Transverse colon (tissue), 4 donors: ENCODE results near the gene DGKH. TPM values are rescaled to one million over a fixed set of nuclear protein-coding genes. Genes with fewer than 3 reads are reported as not detected.

Experiments
- DNase-seq: peaks from one replicate; pipeline ENCODE4 v3.0.0-alpha.2; 2019
- H3K27ac ChIP-seq, 4 donors: fragments of 200-600 bp; sonication (generic); 2 replicates each; pipeline ENCODE4 v1.5.1; 2016 to 2018; ENCODE audit warnings: inconsistent platforms in 4 of 4
- H3K27me3 ChIP-seq: fragments of 200-600 bp; sonication (generic); 2 replicates; pipeline ENCODE4 v1.5.1; 2017; ENCODE audit warnings: inconsistent platforms
- H3K36me3 ChIP-seq, 4 donors: fragments of 200-600 bp; sonication (generic); 2 replicates each; pipeline ENCODE4 v1.5.1; 2017 to 2019; ENCODE audit warnings: inconsistent platforms in 4 of 4
- H3K4me1 ChIP-seq, 4 donors: fragments of 200-600 bp; sonication (generic); 2 replicates each; pipeline ENCODE4 v1.5.1; 2017 to 2020; ENCODE audit warnings: inconsistent platforms in 4 of 4
- H3K4me3 ChIP-seq, 4 donors: fragments of 200-600 bp; sonication (generic); 1 replicate in 1 of 4; 2 replicates in 3 of 4; pipeline versions ENCODE4 v1.5.1 to v1.6.1; 2017 to 2019; ENCODE audit warnings: inconsistent platforms in 4 of 4
- H3K9me3 ChIP-seq, 2 donors: fragments of 200-600 bp; sonication (generic); 2 replicates each; pipeline ENCODE4 v1.5.1; 2017 to 2019; ENCODE audit warnings: inconsistent platforms in 2 of 2
- EP300 ChIP-seq: sonication (generic); formaldehyde crosslinking; IDR thresholded peaks from one replicate; pipeline ENCODE4 v1.6.1; 2017; ENCODE audit warnings: antibody characterized with exemption, low read depth
- POLR2A ChIP-seq: fragments of 450-650 bp; IDR thresholded peaks from one replicate; pipeline ENCODE4 v1.6.1; 2016; ENCODE audit warnings: antibody characterized with exemption, mild to moderate bottlenecking, moderate library complexity
- POLR2AphosphoS5 ChIP-seq, 3 donors: sonication (generic); formaldehyde crosslinking; IDR thresholded peaks; one replicate each; pipeline ENCODE4 v1.6.1; 2016; ENCODE audit warnings: antibody characterized with exemption in 3 of 3
- WGBS, 2 donors: methylation state at CpG; one replicate each; pipeline ENCODE4 v1.1.5; 2018; ENCODE audit warnings: low coverage in 1 of 2; 5-methylcytosine and 5-hydroxymethylcytosine counted together
- in situ Hi-C, 4 donors: fragments of 200-750 bp; cut with MboI; loops; one replicate each; pipeline versions ENCODE4 v1.15.0 to v1.15.1; 2017; ENCODE audit warnings: low sequenced_read_pairs in 3 of 4, low pct_ligation_motif_present in 1 of 4, low pct_unique_long_range_greater_than_20kb in 1 of 4
- intact Hi-C: fragments of 100-400 bp; cut with DNase I; formaldehyde crosslinking; loops from one replicate; pipeline ENCODE4 v1.15.1; 2023; ENCODE audit warnings: low total_unique reads
- total RNA-seq, 4 donors: library from RNA; depleted of rRNA; stranded (reverse); fragments of >200 nt; gene quantifications; one replicate each; pipeline ENCODE4 v1.1.0, GENCODE V29; 2016
- TF ChIP-seq, protein P1 (sequence below), 5 experiments: fragments of 200-600 bp in 3 of 5; fragments of 450-650 bp in 2 of 5; sonication (generic) in 3 of 5; IDR thresholded peaks; 1 replicate in 2 of 5; 2 replicates in 3 of 5; pipeline ENCODE4 v1.5.1; 2016 to 2017; ENCODE audit warnings: antibody characterized with exemption in 5 of 5, inconsistent platforms in 3 of 5, mild to moderate bottlenecking in 2 of 5, moderate library complexity in 1 of 5

DGKH gene
- total RNA-seq, 4 donors from 2014 or later, result 19.4 to 35.6 (median 25.0) TPM

DNA sequence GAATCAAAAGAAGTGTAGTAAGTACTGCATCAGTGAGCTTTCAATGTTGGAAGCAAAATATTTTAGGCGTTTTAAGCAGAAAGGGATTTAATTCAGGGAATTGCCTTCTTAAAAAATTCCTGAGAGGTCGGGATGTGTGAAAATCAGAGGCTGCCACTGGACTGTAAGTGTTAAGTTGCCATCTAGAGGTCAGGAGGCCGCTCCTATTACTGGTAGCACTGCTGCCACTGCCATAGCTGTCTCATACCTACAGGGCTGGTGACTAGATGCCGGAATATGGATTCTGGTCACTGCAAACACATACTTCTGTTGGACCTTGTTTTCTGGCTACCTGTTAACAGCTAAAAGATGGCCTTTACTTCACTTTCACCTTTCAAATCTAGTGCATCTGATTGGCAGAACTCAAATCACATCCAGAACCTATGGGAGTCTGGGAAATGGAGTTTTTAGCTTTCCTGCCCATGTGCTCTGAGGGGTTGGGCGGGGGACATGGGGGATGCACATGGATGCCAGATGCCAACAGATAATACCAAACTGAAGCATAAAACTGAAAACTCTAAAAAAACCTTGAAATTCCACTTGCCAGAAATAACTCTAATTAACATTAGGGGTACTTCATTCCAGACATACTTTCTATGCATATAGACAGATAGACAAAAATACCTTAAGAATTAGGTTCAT lies 29.8 kb downstream of the DGKH start:
- in situ Hi-C loops (no loop called here), intact Hi-C loops (no loop called here)
- H3K9me3 ChIP-seq, result no peaks in the 10 kb centered on the region
- H3K27ac ChIP-seq, result no peak overlapping the region
- no peaks in the 10 kb centered on the region for H3K27me3 ChIP-seq
- DNase-seq, result no peak
- peaks cover 0 to 15% (median 0%) of the 10 kb centered on the region in 4 donors for H3K4me1 ChIP-seq
- TF ChIP-seq POLR2AphosphoS5 (IDR thresholded peaks at IDR 0.05) (no peak), EP300 (no peak), POLR2A (no peak)
- TF ChIP-seq, protein P1, sequence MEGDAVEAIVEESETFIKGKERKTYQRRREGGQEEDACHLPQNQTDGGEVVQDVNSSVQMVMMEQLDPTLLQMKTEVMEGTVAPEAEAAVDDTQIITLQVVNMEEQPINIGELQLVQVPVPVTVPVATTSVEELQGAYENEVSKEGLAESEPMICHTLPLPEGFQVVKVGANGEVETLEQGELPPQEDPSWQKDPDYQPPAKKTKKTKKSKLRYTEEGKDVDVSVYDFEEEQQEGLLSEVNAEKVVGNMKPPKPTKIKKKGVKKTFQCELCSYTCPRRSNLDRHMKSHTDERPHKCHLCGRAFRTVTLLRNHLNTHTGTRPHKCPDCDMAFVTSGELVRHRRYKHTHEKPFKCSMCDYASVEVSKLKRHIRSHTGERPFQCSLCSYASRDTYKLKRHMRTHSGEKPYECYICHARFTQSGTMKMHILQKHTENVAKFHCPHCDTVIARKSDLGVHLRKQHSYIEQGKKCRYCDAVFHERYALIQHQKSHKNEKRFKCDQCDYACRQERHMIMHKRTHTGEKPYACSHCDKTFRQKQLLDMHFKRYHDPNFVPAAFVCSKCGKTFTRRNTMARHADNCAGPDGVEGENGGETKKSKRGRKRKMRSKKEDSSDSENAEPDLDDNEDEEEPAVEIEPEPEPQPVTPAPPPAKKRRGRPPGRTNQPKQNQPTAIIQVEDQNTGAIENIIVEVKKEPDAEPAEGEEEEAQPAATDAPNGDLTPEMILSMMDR (IDR thresholded peaks at IDR 0.05), result no peak
- no peak overlapping the region for H3K4me3 ChIP-seq
- peaks cover 0 to 7% (median 0%) of the 10 kb centered on the region in 4 donors for H3K36me3 ChIP-seq
- WGBS, 2 donors, result 77 to 90% methylated on average over 3 to 5 of the region's 5 CpGs

DNA sequence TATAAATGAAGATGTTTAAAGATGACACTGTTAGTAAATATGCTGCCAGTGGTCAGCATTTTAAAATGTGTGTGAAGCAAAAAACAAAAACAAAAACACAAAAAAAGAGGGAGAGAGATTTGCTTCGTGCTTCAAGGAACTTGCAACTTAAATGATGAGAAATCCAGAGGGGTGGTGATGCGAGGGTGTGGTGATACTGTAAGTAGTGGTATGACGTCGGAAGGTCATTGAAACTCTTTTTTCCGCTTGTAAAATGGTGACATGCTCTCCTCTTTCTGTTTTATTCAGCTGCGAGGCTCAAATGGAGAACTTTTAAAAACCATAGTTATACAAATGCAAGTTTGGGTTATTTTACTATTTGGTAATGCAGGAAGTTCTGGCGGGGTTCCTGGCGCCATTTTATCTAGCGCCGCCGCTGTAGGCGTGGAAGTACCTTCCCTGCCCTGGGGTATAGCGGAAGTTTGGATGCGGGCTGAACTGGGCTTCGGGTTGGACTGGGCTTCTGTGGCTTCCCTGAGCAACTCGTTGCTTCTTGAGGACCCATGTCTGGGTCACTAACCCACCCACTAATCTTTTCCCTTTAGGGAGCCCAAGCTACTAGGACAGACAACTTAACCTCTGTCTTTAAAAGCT lies 34.8 kb downstream of the DGKH start:
- Histone ChIP-seq H3K9me3 (no peaks in the 10 kb centered on the region), H3K36me3 (peaks cover 0 to 7% (median 0%) of the 10 kb centered on the region in 4 donors), H3K27me3 (no peaks in the 10 kb centered on the region), H3K4me3 (no peak overlapping the region), H3K4me1 (no peaks in the 10 kb centered on the region), H3K27ac (no peak overlapping the region)
- in situ Hi-C loops (no loop called here), intact Hi-C loops (no loop called here)
- TF ChIP-seq, protein P1 (IDR thresholded peaks at IDR 0.05), result no peak
- TF ChIP-seq POLR2A, result no peak
- no peak for TF ChIP-seq EP300
- TF ChIP-seq POLR2AphosphoS5 (IDR thresholded peaks at IDR 0.05), result no peak
- 70 to 84% methylated on average over 6 to 16 of the region's 16 CpGs for WGBS, 2 donors
- DNase-seq, result no peak

DNA sequence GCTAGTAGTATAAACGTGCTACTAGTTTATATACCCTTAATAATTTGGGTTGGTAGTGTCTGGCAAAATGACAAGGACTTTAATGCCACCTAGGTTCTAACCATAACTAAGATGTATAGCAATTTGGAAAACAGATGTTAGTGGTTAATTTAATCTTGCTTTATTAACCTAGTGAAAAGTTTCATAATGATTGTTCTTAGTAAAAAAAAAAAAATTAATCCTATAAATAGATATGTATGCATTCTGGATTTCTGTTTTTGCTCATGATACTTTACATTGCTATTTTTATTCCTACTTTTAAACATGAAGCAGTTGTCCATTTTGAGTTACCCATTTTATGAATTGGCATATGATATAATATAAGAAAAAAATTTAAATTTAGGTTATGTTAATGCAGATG lies 36.3 kb downstream of the DGKH start:
- no peak overlapping the region for H3K4me3 ChIP-seq
- intact Hi-C loops (no loop called here), in situ Hi-C loops (no loop called here)
- H3K9me3 ChIP-seq, result no peaks in the 10 kb centered on the region
- no peaks in the 10 kb centered on the region for H3K27me3 ChIP-seq
- H3K36me3 ChIP-seq, result peaks cover 0 to 7% (median 0%) of the 10 kb centered on the region in 4 donors
- WGBS, 2 donors, result 33 to 62% methylated on average over 1 of the region's 1 CpG
- no peaks in the 10 kb centered on the region for H3K4me1 ChIP-seq
- DNase-seq, result no peak
- H3K27ac ChIP-seq, result no peak overlapping the region
- TF ChIP-seq POLR2AphosphoS5 (IDR thresholded peaks at IDR 0.05) (no peak), POLR2A (no peak), EP300 (no peak)
- TF ChIP-seq, protein P1 (IDR thresholded peaks at IDR 0.05), result no peak

DNA sequence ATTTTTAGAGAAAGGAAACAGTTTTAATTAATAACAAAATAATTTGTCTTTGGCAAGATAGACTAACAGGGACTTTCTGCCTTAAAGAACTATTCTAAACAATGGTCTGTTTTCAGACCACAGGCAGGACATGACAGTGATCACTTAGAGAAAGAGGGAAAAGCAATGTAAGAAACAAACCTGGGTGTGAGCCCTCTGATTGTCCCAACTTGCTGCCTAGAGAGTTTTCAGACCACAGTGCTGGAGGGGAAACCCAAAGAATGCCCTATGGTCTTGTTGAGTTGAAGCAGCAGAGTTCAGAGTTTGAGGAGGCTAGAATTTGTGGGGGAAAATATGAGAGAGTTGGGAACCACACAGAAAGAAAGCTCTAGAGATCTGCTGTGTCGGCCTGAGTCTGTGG lies 38.1 kb downstream of the DGKH start:
- intact Hi-C loops, result no loop called here
- Histone ChIP-seq H3K36me3 (peaks cover 0 to 2% (median 0%) of the 10 kb centered on the region in 4 donors), H3K4me1 (no peaks in the 10 kb centered on the region), H3K9me3 (no peaks in the 10 kb centered on the region), H3K27ac (no peak overlapping the region), H3K27me3 (no peaks in the 10 kb centered on the region), H3K4me3 (no peak overlapping the region)
- WGBS, 2 donors, result 86 to 93% methylated on average over 1 of the region's 1 CpG
- TF ChIP-seq, protein P1 (IDR thresholded peaks at IDR 0.05), result no peak
- TF ChIP-seq EP300 (no peak), POLR2A (no peak), POLR2AphosphoS5 (IDR thresholded peaks at IDR 0.05) (no peak)
- DNase-seq, result no peak
- in situ Hi-C loops, result no loop called here
